ENCODE measurements around the gene CNTNAP2.

The CNTNAP2 gene

GRCh38 chr7:148340438-148341280 is 2224.1 kb downstream of the CNTNAP2 start:
- DNase-seq, result no peak

GRCh38 chr7:148344406-148344805 is 2227.8 kb downstream of the CNTNAP2 start:
- DNase-seq, result no peak

- no peak for DNase-seq
Observed at GRCh38 chr7:148347981-148348380, 2231.4 kb downstream of the CNTNAP2 start.

- peak; percentile 64 for DNase-seq
Observed at GRCh38 chr7:148348466-148348865, 2231.9 kb downstream of the CNTNAP2 start.

GRCh38 chr7:148356303-148356702 is 2239.7 kb downstream of the CNTNAP2 start:
- no peak for DNase-seq

- DNase-seq, result no peak
Observed at GRCh38 chr7:148362541-148362940, 2245.9 kb downstream of the CNTNAP2 start.

- DNase-seq, result peak; percentile 97
Observed at GRCh38 chr7:148367731-148368475, 2251.3 kb downstream of the CNTNAP2 start.

- no peak for DNase-seq
Observed at GRCh38 chr7:148368562-148368961, 2252.0 kb downstream of the CNTNAP2 start.

GRCh38 chr7:148371280-148371937 is 2254.8 kb downstream of the CNTNAP2 start:
- DNase-seq, result no peak

- no peak for DNase-seq
Observed at GRCh38 chr7:148374396-148375259, 2258.0 kb downstream of the CNTNAP2 start.

- no peak for DNase-seq
Observed at GRCh38 chr7:148379677-148380076, 2263.1 kb downstream of the CNTNAP2 start.

- DNase-seq, result no peak
Observed at GRCh38 chr7:148380596-148381419, 2264.2 kb downstream of the CNTNAP2 start.

- DNase-seq, result no peak
Observed at GRCh38 chr7:148382596-148382995, 2266.0 kb downstream of the CNTNAP2 start.

GRCh38 chr7:148383651-148384050 is 2267.1 kb downstream of the CNTNAP2 start:
- no peak for DNase-seq

GRCh38 chr7:148385009-148385682 is 2268.5 kb downstream of the CNTNAP2 start:
- DNase-seq, result no peak

GRCh38 chr7:148390381-148390780 is 2273.8 kb downstream of the CNTNAP2 start:
- no peak for DNase-seq

GRCh38 chr7:148391591-148391990 is 2275.0 kb downstream of the CNTNAP2 start:
- peak; percentile 48 for DNase-seq

GRCh38 chr7:148394582-148394981 is 2278.0 kb downstream of the CNTNAP2 start:
- DNase-seq, result no peak

- DNase-seq, result no peak
Observed at GRCh38 chr7:148395352-148395811, 2278.8 kb downstream of the CNTNAP2 start.

- DNase-seq, result no peak
Observed at GRCh38 chr7:148395990-148396716, 2279.6 kb downstream of the CNTNAP2 start.
